Tibial artery (tissue), 4 donors: Measurements from ENCODE around the gene OGN.

ENCODE experiments used
- DNase-seq, 2 donors: peaks; one replicate each; pipeline ENCODE4 v3.0.0-alpha.2; 2019
- H3K27ac ChIP-seq, 2 donors: fragments of 200-600 bp; sonication (generic) in 1 of 2; 1 replicate in 1 of 2; 2 replicates in 1 of 2; pipeline ENCODE4 v1.5.1; 2018 to 2019; ENCODE audit warnings: mild to moderate bottlenecking in 1 of 2
- H3K27me3 ChIP-seq, 2 donors: fragments of 200-600 bp; sonication (generic) in 1 of 2; one replicate each; pipeline versions ENCODE4 v1.5.1 to v1.6.0; 2016 to 2019
- H3K36me3 ChIP-seq, 3 donors: fragments of 200-600 bp; sonication (generic) in 2 of 3; one replicate each; pipeline ENCODE4 v1.5.1; 2016 to 2019; ENCODE audit warnings: mild to moderate bottlenecking in 2 of 3
- H3K4me1 ChIP-seq, 4 donors: fragments of 200-600 bp; sonication (generic) in 2 of 4; 1 replicate in 3 of 4; 2 replicates in 1 of 4; pipeline ENCODE4 v1.5.1; 2016 to 2019
- H3K4me3 ChIP-seq, 2 donors: fragments of 200-600 bp; sonication (generic) in 1 of 2; 1 replicate in 1 of 2; 2 replicates in 1 of 2; pipeline ENCODE4 v1.5.1; 2018 to 2019; ENCODE audit warnings: mild to moderate bottlenecking in 2 of 2
- H3K9me3 ChIP-seq, 3 donors: fragments of 200-600 bp; sonication (generic) in 1 of 3; one replicate each; pipeline ENCODE4 v1.5.1; 2016 to 2019
- intact Hi-C: fragments of 100-400 bp; cut with DNase I; formaldehyde crosslinking; loops from one replicate; pipeline ENCODE4 v1.15.0; 2023; ENCODE audit warnings: low total_unique reads
- TF ChIP-seq, protein P1 (sequence below), 2 experiments: fragments of 200-600 bp in 1 of 2; fragments of 450-650 bp in 1 of 2; IDR thresholded peaks; one replicate each; pipeline ENCODE4 v1.5.1; 2017 to 2019; ENCODE audit warnings: antibody characterized with exemption in 2 of 2, mild to moderate bottlenecking in 1 of 2, moderate library complexity in 1 of 2

The OGN gene

DNA sequence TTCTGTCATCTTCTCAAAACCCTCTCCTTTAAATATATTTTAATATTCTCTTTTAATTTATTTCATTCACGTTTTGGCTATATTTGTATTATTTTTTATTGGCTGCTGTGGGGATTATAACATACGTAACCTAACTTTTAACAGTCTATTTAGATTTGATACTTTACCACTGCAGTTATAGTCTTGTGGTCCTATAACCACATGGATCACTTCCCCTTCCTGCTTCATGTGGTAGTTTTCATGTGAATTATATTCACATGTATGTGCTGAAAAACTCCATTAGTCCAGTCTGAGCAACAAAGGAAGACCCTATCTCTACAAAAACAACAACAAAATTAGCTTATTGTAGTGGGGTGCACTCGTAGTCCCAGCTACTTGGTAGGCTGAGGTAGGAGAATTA is 44.3 kb downstream of the OGN start:
- intact Hi-C loops = no loop called here
- peaks cover 0 to 10% (median 0%) of the 10 kb centered on the region in 3 donors for H3K9me3 ChIP-seq
- no peak overlapping the region for H3K4me3 ChIP-seq
- peaks cover 0 to 7% (median 0%) of the 10 kb centered on the region in 4 donors for H3K4me1 ChIP-seq
- H3K27me3 ChIP-seq = no peaks in the 10 kb centered on the region
- DNase-seq = no peak
- H3K27ac ChIP-seq = no peak overlapping the region
- TF ChIP-seq, protein P1, sequence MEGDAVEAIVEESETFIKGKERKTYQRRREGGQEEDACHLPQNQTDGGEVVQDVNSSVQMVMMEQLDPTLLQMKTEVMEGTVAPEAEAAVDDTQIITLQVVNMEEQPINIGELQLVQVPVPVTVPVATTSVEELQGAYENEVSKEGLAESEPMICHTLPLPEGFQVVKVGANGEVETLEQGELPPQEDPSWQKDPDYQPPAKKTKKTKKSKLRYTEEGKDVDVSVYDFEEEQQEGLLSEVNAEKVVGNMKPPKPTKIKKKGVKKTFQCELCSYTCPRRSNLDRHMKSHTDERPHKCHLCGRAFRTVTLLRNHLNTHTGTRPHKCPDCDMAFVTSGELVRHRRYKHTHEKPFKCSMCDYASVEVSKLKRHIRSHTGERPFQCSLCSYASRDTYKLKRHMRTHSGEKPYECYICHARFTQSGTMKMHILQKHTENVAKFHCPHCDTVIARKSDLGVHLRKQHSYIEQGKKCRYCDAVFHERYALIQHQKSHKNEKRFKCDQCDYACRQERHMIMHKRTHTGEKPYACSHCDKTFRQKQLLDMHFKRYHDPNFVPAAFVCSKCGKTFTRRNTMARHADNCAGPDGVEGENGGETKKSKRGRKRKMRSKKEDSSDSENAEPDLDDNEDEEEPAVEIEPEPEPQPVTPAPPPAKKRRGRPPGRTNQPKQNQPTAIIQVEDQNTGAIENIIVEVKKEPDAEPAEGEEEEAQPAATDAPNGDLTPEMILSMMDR (IDR thresholded peaks at IDR 0.05) = no peak
- no peaks in the 10 kb centered on the region for H3K36me3 ChIP-seq

DNA sequence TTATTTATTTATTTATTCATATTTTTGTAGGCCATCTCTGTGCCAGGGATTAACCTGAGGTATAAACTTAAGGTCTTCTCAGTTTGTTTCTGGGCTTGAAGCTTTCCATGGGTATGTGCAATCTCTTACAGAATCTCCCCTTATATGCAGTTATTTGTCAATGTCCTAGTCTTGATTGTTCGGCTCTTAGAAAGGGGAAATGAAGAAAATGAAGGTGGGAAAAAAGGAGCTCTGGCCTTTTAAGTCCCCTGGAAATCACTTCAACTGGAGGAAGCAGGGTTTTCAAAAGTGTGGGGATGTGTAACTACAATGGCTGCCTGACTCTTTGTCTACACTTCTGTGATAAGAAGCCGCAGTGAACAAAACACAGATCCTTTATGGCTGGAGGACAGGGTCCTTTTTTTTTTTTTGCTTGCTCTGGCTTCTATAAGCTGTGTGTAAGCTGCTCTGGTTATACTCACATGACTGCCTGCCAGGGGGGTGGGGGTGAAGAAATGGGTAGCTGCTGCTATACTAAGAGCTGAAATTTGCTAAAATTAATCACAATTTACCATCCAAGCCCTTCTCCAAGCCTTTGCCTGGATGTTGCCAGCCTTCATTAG is 44.9 kb downstream of the OGN start:
- TF ChIP-seq, protein P1 (IDR thresholded peaks at IDR 0.05) = no peak
- peaks cover 0 to 7% (median 0%) of the 10 kb centered on the region in 4 donors for H3K4me1 ChIP-seq
- H3K36me3 ChIP-seq = peaks cover 0 to under 1% (median 0%) of the 10 kb centered on the region in 3 donors
- H3K27ac ChIP-seq = no peak overlapping the region
- no peak for DNase-seq
- H3K4me3 ChIP-seq = no peak overlapping the region
- intact Hi-C loops = no loop called here
- H3K9me3 ChIP-seq = peaks cover 0 to 13% (median 1%) of the 10 kb centered on the region in 3 donors
- H3K27me3 ChIP-seq = no peaks in the 10 kb centered on the region

DNA sequence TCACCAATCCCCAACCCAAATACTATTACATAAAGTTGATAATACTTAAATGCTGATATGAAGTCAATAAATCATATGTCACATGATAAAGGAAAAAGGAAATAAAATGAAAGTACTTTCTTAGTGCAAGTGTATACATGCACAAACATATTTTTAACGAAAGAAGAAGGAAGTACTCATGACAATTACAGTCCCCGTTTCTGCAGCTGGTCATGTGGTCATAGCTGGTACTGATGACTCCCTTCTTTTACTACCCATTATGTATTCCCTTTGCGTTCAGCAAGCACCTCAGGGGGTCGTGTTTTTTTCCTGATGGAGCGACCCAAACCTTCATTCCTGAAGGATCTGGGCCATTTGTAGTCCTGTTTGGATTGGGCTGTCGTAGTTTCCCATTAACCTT is 51.3 kb downstream of the OGN start:
- DNase-seq = no peak
- Histone ChIP-seq H3K27me3 (no peaks in the 10 kb centered on the region), H3K36me3 (peaks cover 0 to 3% (median 0%) of the 10 kb centered on the region in 3 donors), H3K27ac (peak overlapping the region in 1 of 2 donors; percentile 75), H3K4me1 (peaks cover 0 to 15% (median 6%) of the 10 kb centered on the region in 4 donors), H3K4me3 (no peak overlapping the region), H3K9me3 (peaks cover 0 to 9% (median 6%) of the 10 kb centered on the region in 3 donors)
- intact Hi-C loops = no loop called here
- TF ChIP-seq, protein P1 (IDR thresholded peaks at IDR 0.05) = no peak

DNA sequence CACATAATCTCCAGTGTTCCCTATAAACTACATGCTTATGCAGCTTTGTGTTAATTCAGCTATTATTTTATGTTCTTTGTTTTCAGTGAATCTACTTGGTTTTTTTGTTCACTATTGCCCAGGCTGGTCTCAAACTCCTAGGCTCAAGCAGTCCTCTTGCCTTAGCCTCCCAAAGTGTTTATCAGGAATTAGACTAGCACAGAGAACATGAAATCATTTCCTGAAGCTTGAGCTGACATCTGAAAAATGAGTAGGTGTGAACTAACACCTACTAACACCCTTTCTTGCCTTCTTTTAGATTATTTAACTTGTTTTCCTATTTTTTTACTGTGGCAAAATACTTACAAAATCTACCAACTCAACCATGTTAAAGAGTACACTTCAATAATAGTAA is 53.6 kb downstream of the OGN start:
- Histone ChIP-seq H3K27me3 (no peaks in the 10 kb centered on the region), H3K9me3 (peaks cover 0 to 6% (median 6%) of the 10 kb centered on the region in 3 donors), H3K27ac (peak overlapping the region; percentile 67 to 75), H3K4me1 (peaks cover 0 to 15% (median 6%) of the 10 kb centered on the region in 4 donors), H3K36me3 (peaks cover 0 to 3% (median 0%) of the 10 kb centered on the region in 3 donors), H3K4me3 (no peak overlapping the region)
- intact Hi-C loops = no loop called here
- TF ChIP-seq, protein P1 (IDR thresholded peaks at IDR 0.05) = no peak
- DNase-seq = no peak

DNA sequence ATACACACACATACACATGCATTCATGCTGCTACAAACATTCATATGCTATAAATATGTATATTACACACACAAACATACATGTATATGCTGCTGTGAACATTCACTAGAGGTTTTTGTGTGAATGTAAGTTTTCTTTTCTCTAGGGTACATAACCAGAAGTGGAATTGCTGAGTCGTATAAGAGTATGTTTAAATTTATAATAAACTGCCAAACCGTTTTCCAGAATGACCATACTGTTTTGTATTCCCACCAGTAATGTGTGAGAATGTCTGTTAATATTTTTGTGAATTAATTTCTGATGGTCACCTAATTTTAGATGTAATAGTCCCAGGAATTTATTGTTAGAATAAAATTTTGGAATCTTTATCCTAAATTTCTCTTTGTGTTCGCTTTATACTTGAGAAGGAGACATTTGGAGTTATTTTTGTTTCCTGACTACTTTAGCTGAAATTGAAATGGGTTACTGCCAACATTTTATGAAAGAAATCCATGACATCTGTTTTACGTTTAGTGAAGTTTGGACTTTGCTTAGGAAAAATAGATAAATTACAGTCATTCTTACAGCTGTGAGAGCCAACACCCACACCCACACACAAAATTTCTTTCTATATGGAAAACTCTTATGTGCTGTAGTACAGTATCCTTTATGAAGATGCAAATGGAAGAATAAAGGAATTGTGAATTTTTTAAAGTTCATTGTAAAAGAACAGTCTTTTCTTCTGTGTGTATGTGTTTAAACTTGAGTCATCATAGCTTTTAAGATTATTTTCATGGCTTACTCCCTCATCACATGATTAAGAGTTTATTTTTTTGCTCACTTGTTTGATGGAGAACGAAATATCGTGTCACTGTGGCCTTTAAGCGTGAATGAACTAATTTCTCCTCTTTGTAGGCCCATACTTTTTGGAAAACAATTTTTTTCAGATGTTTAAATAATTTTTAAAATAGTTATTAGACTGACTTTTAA is 54.3 kb downstream of the OGN start:
- intact Hi-C loops = no loop called here
- H3K27me3 ChIP-seq = no peaks in the 10 kb centered on the region
- no peak overlapping the region for H3K4me3 ChIP-seq
- H3K4me1 ChIP-seq = peaks cover 0 to 15% (median 6%) of the 10 kb centered on the region in 4 donors
- peaks cover 0 to 3% (median 0%) of the 10 kb centered on the region in 3 donors for H3K36me3 ChIP-seq
- no peak for DNase-seq
- peaks cover 0 to 6% (median 3%) of the 10 kb centered on the region in 3 donors for H3K9me3 ChIP-seq
- TF ChIP-seq, protein P1 (IDR thresholded peaks at IDR 0.05) = no peak
- peak overlapping the region; percentile 67 to 75 for H3K27ac ChIP-seq
